K562 (cell line): ENCODE measurements around the gene MUC5AC. TPM values are rescaled to one million over a fixed set of nuclear protein-coding genes. Genes with fewer than 3 reads are reported as not detected.

Experiments used
- ATAC-seq: fragments of 200-7000 bp; cut with Tn5 transposase; 3 replicates; pipeline ENCODE4 v1.9.1; 2020; ENCODE audit warnings: moderate library complexity
- BruUV-seq: library from RNA; stranded (reverse); fragments of 400-500 nt; replicated peaks from 2 replicates; lab custom pipeline; 2021; lab: Mats Ljungman, UMichigan
- CTCF ChIA-PET: fragments of 300-600 bp; formaldehyde crosslinking; extraction: SDS; loops from one replicate; lab custom pipeline; 2021; ENCODE audit warnings: low intra/inter-chr PET ratio; lab: Yijun Ruan, JAX
- POLR2A ChIA-PET: fragments of 300-600, 350-650 bp; sonication (Branson Sonifier 250); formaldehyde crosslinking; extraction: SDS; loops from one replicate; lab custom pipeline; 2021; ENCODE audit warnings: antibody characterized with exemption, inconsistent platforms; lab: Yijun Ruan, JAX
- DNase-seq, 4 experiments: peaks; one replicate each; pipeline versions ENCODE4 v3.0.0 to v3.0.0-alpha.2; 2011 to 2018; ENCODE audit warnings: low spot score in 3 of 4, mixed read lengths in 3 of 4; ENCODE audit errors: extremely low read depth in 1 of 4
- FAIRE-seq: peaks from 2 replicates; lab custom pipeline; 2011; peaks lifted over from hg19 to GRCh38; lab: Jason Lieb, UNC
- H2AFZ ChIP-seq: 2 replicates; pipeline ENCODE4 v1.6.0; 2011; ENCODE audit warnings: low read depth, low read length, control low read depth, inconsistent platforms
- H3K27ac ChIP-seq: fragments of 200-600 bp; 3 replicates; pipeline ENCODE4 v1.8.0; 2011; ENCODE audit warnings: low read depth, mild to moderate bottlenecking, control low read depth, inconsistent platforms, low read length, moderate library complexity, mixed read lengths; ENCODE audit errors: extremely low read depth
- H3K27me3 ChIP-seq, 2 experiments: fragments of 300-600 bp in 1 of 2; 2 replicates in 1 of 2; 3 replicates in 1 of 2; pipeline versions ENCODE4 v1.6.0 to v1.8.0; 2011; ENCODE audit warnings: inconsistent platforms in 2 of 2, low read length in 2 of 2, mild to moderate bottlenecking in 1 of 2, mixed read lengths in 1 of 2, moderate library complexity in 1 of 2; ENCODE audit not compliant: control insufficient read depth in 2 of 2, insufficient read depth in 2 of 2
- H3K36me3 ChIP-seq: fragments of 300-600 bp; 3 replicates; pipeline ENCODE4 v1.8.0; 2011; ENCODE audit warnings: mild to moderate bottlenecking, low read length, inconsistent platforms; ENCODE audit not compliant: control insufficient read depth, insufficient read depth
- H3K4me1 ChIP-seq, 2 experiments: fragments of 200-600 bp in 1 of 2; replicated peaks in 1 of 2; 2 replicates in 1 of 2; 3 replicates in 1 of 2; pipeline versions ENCODE4 v1.5.1 to v1.8.0; 2011; ENCODE audit warnings: inconsistent platforms in 2 of 2, low read length in 2 of 2, mild to moderate bottlenecking in 1 of 2, mixed read lengths in 1 of 2, moderate library complexity in 1 of 2; ENCODE audit not compliant: control insufficient read depth in 2 of 2, insufficient read depth in 2 of 2
- H3K4me2 ChIP-seq: 2 replicates; pipeline ENCODE4 v1.6.1; 2011; ENCODE audit warnings: low read length, control low read depth, inconsistent platforms, mixed read lengths; ENCODE audit not compliant: insufficient read depth
- H3K4me3 ChIP-seq: fragments of 200-600 bp; sonication (generic), shearing (Covaris generic); 2 replicates; pipeline ENCODE4 v1.5.1; 2016; ENCODE audit warnings: control low read depth, inconsistent platforms
- H3K79me2 ChIP-seq: fragments of 200-600 bp; 3 replicates; pipeline ENCODE4 v1.8.0; 2011; ENCODE audit warnings: low read length, inconsistent platforms; ENCODE audit not compliant: control insufficient read depth, insufficient read depth
- H3K9ac ChIP-seq, 2 experiments: 2 replicates each; pipeline versions ENCODE4 v1.6.0 to v1.6.1; 2011; ENCODE audit warnings: low read depth in 2 of 2, low read length in 2 of 2, control low read depth in 1 of 2, inconsistent platforms in 1 of 2, mild to moderate bottlenecking in 1 of 2, mixed read lengths in 1 of 2; ENCODE audit not compliant: insufficient read depth in 1 of 2
- H3K9me1 ChIP-seq: one replicate; pipeline ENCODE4 v1.6.0; 2011; ENCODE audit warnings: inconsistent platforms, mild to moderate bottlenecking, low read length, moderate library complexity; ENCODE audit not compliant: control insufficient read depth, insufficient read depth
- H3K9me3 ChIP-seq: replicated peaks from 2 replicates; pipeline ENCODE4 v1.5.1; 2011; ENCODE audit warnings: low read depth, low read length, inconsistent platforms; ENCODE audit not compliant: control insufficient read depth, insufficient read depth
- H4K20me1 ChIP-seq: replicated peaks from 2 replicates; pipeline ENCODE4 v1.6.1; 2011; ENCODE audit warnings: low read length, inconsistent platforms, mixed read lengths; ENCODE audit not compliant: control insufficient read depth, insufficient read depth
- ARID2 ChIP-seq: fragments of 450-650 bp; IDR thresholded peaks from 2 replicates; pipeline ENCODE4 v1.6.1; 2017; ENCODE audit warnings: antibody characterized with exemption, mild to moderate bottlenecking
- CBFA2T2 ChIP-seq: fragments of 450-650 bp; conservative IDR thresholded peaks from 2 replicates; pipeline ENCODE4 v1.6.1; 2017; ENCODE audit warnings: mild to moderate bottlenecking
- ETV6 ChIP-seq, 3 experiments: fragments of 150-350 bp in 1 of 3; sonication (generic) in 1 of 3; formaldehyde crosslinking in 1 of 3; IDR thresholded peaks; 2 replicates each; pipeline versions ENCODE4 v1.6.1 to v1.8.0; 2014 to 2022; ENCODE audit warnings: borderline replicate concordance in 2 of 3, low read depth in 2 of 3, antibody characterized with exemption in 1 of 3, low read length in 1 of 3, mild to moderate bottlenecking in 1 of 3, missing genetic modification reagents in 1 of 3
- FOXK2 ChIP-seq, 2 experiments: fragments of 450-650 bp; IDR thresholded peaks in 1 of 2; conservative IDR thresholded peaks in 1 of 2; 2 replicates each; pipeline ENCODE4 v1.6.1; 2016; ENCODE audit warnings: low read depth in 2 of 2, mild to moderate bottlenecking in 1 of 2
- GATA2 ChIP-seq: sonication (generic); formaldehyde crosslinking; IDR thresholded peaks from 2 replicates; pipeline ENCODE4 v1.4.0; 2020; ENCODE audit warnings: mild to moderate bottlenecking, missing genetic modification reagents
- LARP7 ChIP-seq: fragments of 450-650 bp; IDR thresholded peaks from 2 replicates; pipeline ENCODE4 v1.6.1; 2016
- MLLT1 ChIP-seq, 2 experiments: fragments of 450-650 bp; IDR thresholded peaks; 2 replicates each; pipeline ENCODE4 v1.6.1; 2016
- MTA1 ChIP-seq: fragments of 450-650 bp; IDR thresholded peaks from 2 replicates; pipeline ENCODE4 v1.6.1; 2017; ENCODE audit warnings: borderline replicate concordance
- PHTF2 ChIP-seq: fragments of 250-450 bp; sonication (Bioruptor Pico); IDR thresholded peaks from 2 replicates; pipeline ENCODE4 v1.5.0; 2021; ENCODE audit warnings: mild to moderate bottlenecking
- RBM25 ChIP-seq: fragments of 200-400 bp; formaldehyde crosslinking; IDR thresholded peaks from 2 replicates; pipeline ENCODE4 v1.6.1; 2018; ENCODE audit warnings: low read length, low read depth, moderate library complexity; ENCODE audit not compliant: severe bottlenecking
- SAFB ChIP-seq: fragments of 200-400 bp; formaldehyde crosslinking; IDR thresholded peaks from 2 replicates; pipeline ENCODE4 v1.6.1; 2017; ENCODE audit warnings: low read depth, low read length, borderline replicate concordance
- SRSF9 ChIP-seq: fragments of 200-400 bp; formaldehyde crosslinking; IDR thresholded peaks from 2 replicates; pipeline ENCODE4 v1.6.1; 2017; ENCODE audit warnings: low read depth, low read length, borderline replicate concordance
- TCF3 ChIP-seq: sonication (generic); formaldehyde crosslinking; IDR thresholded peaks from 2 replicates; pipeline ENCODE4 v1.4.0; 2020; ENCODE audit warnings: mild to moderate bottlenecking, missing genetic modification reagents
- ZBTB34 ChIP-seq: fragments of 250-450 bp; sonication (Bioruptor Pico); IDR thresholded peaks from 2 replicates; pipeline ENCODE4 v1.8.0; 2021; ENCODE audit warnings: mild to moderate bottlenecking, moderate library complexity
- ZKSCAN3 ChIP-seq: fragments of 250-450 bp; sonication (Bioruptor Pico); IDR thresholded peaks from 2 replicates; pipeline ENCODE4 v1.4.0; 2020
- ZNF639 ChIP-seq, 2 experiments: fragments of 200-800 bp in 1 of 2; sonication (Bioruptor generic) in 1 of 2; sonication (generic) in 1 of 2; formaldehyde crosslinking in 1 of 2; IDR thresholded peaks in 1 of 2; conservative IDR thresholded peaks in 1 of 2; 2 replicates each; pipeline versions ENCODE4 v1.5.0 to v1.6.1; 2016 to 2020; ENCODE audit warnings: missing compliant biosample characterization in 1 of 2, missing genetic modification characterization in 1 of 2, missing genetic modification reagents in 1 of 2
- ZNF707 ChIP-seq: fragments of 250-450 bp; sonication (Bioruptor Pico); conservative IDR thresholded peaks from 2 replicates; pipeline ENCODE4 v1.8.0; 2022; ENCODE audit warnings: inconsistent platforms, mild to moderate bottlenecking, moderate library complexity
- WGBS: fragments of 100-300 bp; shearing (Covaris generic); methylation state at CpG from one replicate; pipeline ENCODE4 v1.1.6; 2016; ENCODE audit warnings: low coverage, mixed read lengths; ENCODE audit not compliant: insufficient coverage; ENCODE audit errors: missing lambda C conversion rate; 5-methylcytosine and 5-hydroxymethylcytosine counted together
- in situ Hi-C: fragments of 300-500 bp; cut with MboI; formaldehyde crosslinking; loops from 4 replicates; pipeline ENCODE4 v1.15.0; 2018; ENCODE audit warnings: inconsistent platforms, mixed read lengths
- intact Hi-C: fragments of 100-400 bp; cut with micrococcal nuclease; formaldehyde crosslinking; loops from 2 replicates; pipeline ENCODE4 v1.14.2; 2022
- polyA plus RNA-seq, 8 experiments: library from polyadenylated mRNA; depleted of rRNA in 4 of 8; stranded (reverse) in 5 of 8; unstranded in 3 of 8; fragments of >200 nt; fragmentation: Nextera tagmentation in 2 of 8; fragmentation: Illumina TruSeq in 1 of 8; extraction: Ambion mirVana in 2 of 8; extraction: Trizol in 1 of 8; gene quantifications; 2 replicates each; pipeline versions ENCODE4 v1.2.1 to v1.2.3, GENCODE V29; 2011 to 2014; ENCODE audit warnings: inconsistent platforms in 1 of 8, missing spikeins in 1 of 8
- total RNA-seq, 7 experiments: library from RNA; depleted of rRNA in 6 of 7; stranded (reverse); fragments of >200 nt in 6 of 7; fragmentation: Illumina TruSeq in 2 of 7; extraction: Trizol in 2 of 7; gene quantifications; 2 replicates each; pipeline versions ENCODE4 v1.2.1 to v1.2.3, GENCODE V29; 2011 to 2021; ENCODE audit warnings: low replicate concordance in 1 of 7

Gene MUC5AC
- total and polyA plus RNA-seq, 9 of the 15 experiments (the other 6 are each of a cell fraction or from before 2014, with no cell fraction given), result not detected

GRCh38 chr11:1224111-1224490 is 66.3 kb downstream of the MUC5AC start:
- no peak for ATAC-seq
- no peak overlapping the region for H3K27ac ChIP-seq
- 0 out of 2 replicates have a peak, but pooled peaks cover 3% of the 10 kb centered on the region for H4K20me1 ChIP-seq
- in situ Hi-C loops, result no loop called here
- H3K4me1 ChIP-seq, result peaks cover 0 to 76% of the 10 kb centered on the region in 2 experiments; a peak in 2 of 5 replicates
- H2AFZ ChIP-seq, result no peak overlapping the region
- no TSS peak for BruUV-seq
- no peak overlapping the region for H3K4me2 ChIP-seq
- H3K79me2 ChIP-seq, result no peaks in the 10 kb centered on the region
- no peak for FAIRE-seq
- H3K36me3 ChIP-seq, result no peaks in the 10 kb centered on the region
- H3K27me3 ChIP-seq, result peaks cover 0 to 60% of the 10 kb centered on the region in 2 experiments; a peak in 3 of 5 replicates
- no peak for DNase-seq
- ChIA-PET POLR2A (no interaction called here), CTCF (no interaction called here)
- H3K4me3 ChIP-seq, result no peak overlapping the region
- WGBS, result 2% methylated on average over 6 of the region's 7 CpGs
- intact Hi-C loops, result no loop called here
- TF ChIP-seq GATA2 (CRISPR knock-in tag) (no peak), SAFB (no peak), LARP7 (no peak), TCF3 (CRISPR knock-in tag) (no peak), RBM25 (no peak), ARID2 (no peak), ZNF639 (CRISPR knock-in tag; conservative IDR thresholded peaks at IDR 0.05 in 1 of 2, IDR thresholded peaks at IDR 0.05 in 1 of 2) (no peak), ZBTB34 (CRISPR knock-in tag) (no peak), ZKSCAN3 (CRISPR knock-in tag) (no peak), FOXK2 (conservative IDR thresholded peaks at IDR 0.05 in 1 of 2, IDR thresholded peaks at IDR 0.05 in 1 of 2; ENCODE audit: low read depth in 2 of 2) (no peak), MTA1 (no peak), ETV6 (IDR thresholded peaks at IDR 0.05; ENCODE audit: borderline replicate concordance in 1 of 2, low read depth in 2 of 2, low read length in 1 of 2) (no peak), ETV6 (CRISPR knock-in tag; IDR thresholded peaks at IDR 0.05; ENCODE audit: borderline replicate concordance) (no peak), CBFA2T2 (no peak), PHTF2 (CRISPR knock-in tag) (no peak), SRSF9 (no peak), ZNF707 (CRISPR knock-in tag) (no peak), MLLT1 (IDR thresholded peaks at IDR 0.05) (no peak)
- no peaks in the 10 kb centered on the region for H3K9me3 ChIP-seq
- H3K9me1 ChIP-seq, result no peaks in the 10 kb centered on the region
- no peak overlapping the region for H3K9ac ChIP-seq
